Left ventricle myocardium inferior (tissue), 1 donor: ENCODE results near the gene OSER1. TPM values are rescaled to one million over a fixed set of nuclear protein-coding genes. Genes with fewer than 3 reads are reported as not detected.
A peak's percentile ranks its signal among the peaks of the same experiment; 100 is the strongest.

ENCODE experiments used
- DNase-seq: peaks from one replicate; pipeline ENCODE4 v3.0.0-alpha.2; 2020
- H3K27ac ChIP-seq: fragments of 200-600 bp; replicated peaks from 2 replicates; pipeline ENCODE4 v1.8.0; 2021
- H3K27me3 ChIP-seq: fragments of 200-600 bp; 2 replicates; pipeline ENCODE4 v1.8.0; 2021; ENCODE audit warnings: low read depth
- H3K36me3 ChIP-seq: fragments of 200-600 bp; 2 replicates; pipeline ENCODE4 v1.8.0; 2021
- H3K4me1 ChIP-seq: fragments of 200-600 bp; 2 replicates; pipeline ENCODE4 v1.8.0; 2021
- H3K4me3 ChIP-seq: fragments of 200-600 bp; 2 replicates; pipeline ENCODE4 v1.8.0; 2021; ENCODE audit warnings: mild to moderate bottlenecking, moderate library complexity
- H3K9me3 ChIP-seq: fragments of 200-600 bp; replicated peaks from 2 replicates; pipeline ENCODE4 v1.8.0; 2021
- intact Hi-C: fragments of 100-400 bp; cut with micrococcal nuclease; formaldehyde crosslinking; loops from one replicate; pipeline ENCODE4 v1.11.0; 2022
- total RNA-seq: library from RNA; stranded (reverse); fragmentation: NEBNext Ultra II Directional; extraction: Animal tissue kit (Norgen Biotek cat#: 25700); gene quantifications from one replicate; pipeline ENCODE4 v1.2.1, GENCODE V29; 2021
- TF ChIP-seq, protein P1 (sequence below): fragments of 200-600 bp; IDR thresholded peaks from 2 replicates; pipeline ENCODE4 v1.8.0; 2021; ENCODE audit warnings: antibody characterized with exemption, mild to moderate bottlenecking, borderline replicate concordance
- donor health status: DM: no; HTN: yes; CAD: no; lungs with severe emphysema.

OSER1 gene
- total RNA-seq, 1 donor from 2014 or later: 34.0 TPM

DNA sequence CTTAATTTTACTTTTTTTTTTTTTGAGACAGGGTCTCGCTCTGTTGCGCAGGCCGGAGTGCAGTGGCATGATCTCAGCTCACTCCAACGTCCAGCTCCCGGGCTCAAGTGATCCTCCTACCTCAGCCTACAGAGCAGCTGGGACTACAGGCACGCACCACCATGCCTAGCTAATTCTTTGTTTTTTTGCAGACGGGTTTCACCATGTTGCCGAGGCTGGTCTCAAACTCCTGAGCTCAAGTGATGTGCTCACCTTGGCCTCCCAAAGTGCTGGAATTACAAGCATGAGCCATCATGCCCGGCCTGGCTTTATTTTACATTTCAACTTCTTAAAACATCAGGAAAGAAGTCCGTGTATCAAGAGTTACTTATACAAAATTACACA, 5.7 kb downstream of the OSER1 start:
- intact Hi-C loops: no loop called here

DNA sequence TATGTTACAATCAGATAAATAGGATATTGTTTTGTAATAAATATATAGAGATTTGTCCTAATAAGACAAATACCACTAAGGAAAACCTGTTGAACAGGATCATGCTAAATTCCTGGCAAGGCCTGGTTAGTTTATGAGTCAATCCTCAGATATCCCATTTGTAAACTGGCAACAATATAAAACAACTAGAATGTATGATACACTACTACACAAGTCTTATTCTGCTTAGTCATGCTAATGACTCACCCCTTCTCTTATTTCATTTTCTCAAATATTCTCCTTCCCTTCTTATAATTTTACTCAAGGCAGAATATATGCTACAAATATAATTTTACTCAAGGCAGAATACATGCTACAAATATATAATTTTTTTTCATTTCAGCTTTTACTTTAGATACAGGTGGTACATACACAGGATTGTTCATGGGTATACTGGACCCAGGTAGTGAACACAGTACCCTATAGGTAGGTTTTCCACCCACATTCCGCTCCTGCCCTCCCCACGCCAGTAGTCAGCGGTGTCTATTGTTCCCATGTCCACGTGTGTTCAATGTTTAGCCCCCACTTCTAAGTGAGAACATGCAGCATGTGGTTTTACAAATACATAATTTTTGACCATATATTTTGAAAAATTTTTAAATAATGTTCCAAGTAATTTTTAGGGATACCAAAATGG, 6.3 kb downstream of the OSER1 start:
- Histone ChIP-seq H3K4me1 (peaks cover 97% of the 10 kb centered on the region), H3K4me3 (no peak overlapping the region)
- intact Hi-C loops: no loop called here

More for the DNA sequence above, 5.7 kb downstream of the OSER1 start:
- Histone ChIP-seq H3K4me3 (no peak overlapping the region), H3K9me3 (no peaks in the 10 kb centered on the region), H3K4me1 (peaks cover 97% of the 10 kb centered on the region), H3K36me3 (peaks cover 50% of the 10 kb centered on the region), H3K27me3 (no peaks in the 10 kb centered on the region), H3K27ac (peak overlapping the region; percentile 96)
- no peak for DNase-seq
- TF ChIP-seq, protein P1, sequence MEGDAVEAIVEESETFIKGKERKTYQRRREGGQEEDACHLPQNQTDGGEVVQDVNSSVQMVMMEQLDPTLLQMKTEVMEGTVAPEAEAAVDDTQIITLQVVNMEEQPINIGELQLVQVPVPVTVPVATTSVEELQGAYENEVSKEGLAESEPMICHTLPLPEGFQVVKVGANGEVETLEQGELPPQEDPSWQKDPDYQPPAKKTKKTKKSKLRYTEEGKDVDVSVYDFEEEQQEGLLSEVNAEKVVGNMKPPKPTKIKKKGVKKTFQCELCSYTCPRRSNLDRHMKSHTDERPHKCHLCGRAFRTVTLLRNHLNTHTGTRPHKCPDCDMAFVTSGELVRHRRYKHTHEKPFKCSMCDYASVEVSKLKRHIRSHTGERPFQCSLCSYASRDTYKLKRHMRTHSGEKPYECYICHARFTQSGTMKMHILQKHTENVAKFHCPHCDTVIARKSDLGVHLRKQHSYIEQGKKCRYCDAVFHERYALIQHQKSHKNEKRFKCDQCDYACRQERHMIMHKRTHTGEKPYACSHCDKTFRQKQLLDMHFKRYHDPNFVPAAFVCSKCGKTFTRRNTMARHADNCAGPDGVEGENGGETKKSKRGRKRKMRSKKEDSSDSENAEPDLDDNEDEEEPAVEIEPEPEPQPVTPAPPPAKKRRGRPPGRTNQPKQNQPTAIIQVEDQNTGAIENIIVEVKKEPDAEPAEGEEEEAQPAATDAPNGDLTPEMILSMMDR: no peak

DNA sequence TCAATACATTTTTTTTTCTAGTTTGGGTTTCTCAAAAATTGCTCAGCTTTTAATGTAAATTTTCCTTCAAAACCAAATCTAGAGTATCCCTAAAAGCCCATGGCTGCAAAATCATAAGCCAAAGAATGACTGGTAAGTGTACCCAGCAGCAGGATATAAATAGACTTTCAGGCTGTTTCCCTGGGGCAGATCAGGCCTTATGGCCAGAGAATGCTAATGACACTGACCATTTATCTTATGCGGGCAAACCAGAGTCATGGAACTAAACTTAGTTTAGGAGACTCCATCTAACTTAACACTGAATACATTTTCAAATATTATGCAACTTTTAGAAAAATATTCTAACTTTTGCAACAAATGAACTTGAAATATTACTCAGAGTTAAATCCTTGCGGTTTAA, 7.4 kb downstream of the OSER1 start:
- no peak overlapping the region for H3K4me3 ChIP-seq
- no peaks in the 10 kb centered on the region for H3K9me3 ChIP-seq
- peak overlapping the region; percentile 96 for H3K27ac ChIP-seq
- peaks cover 66% of the 10 kb centered on the region for H3K36me3 ChIP-seq
- TF ChIP-seq, protein P1: no peak
- no peak for DNase-seq
- H3K4me1 ChIP-seq: peaks cover 90% of the 10 kb centered on the region
- intact Hi-C loops: no loop called here
- H3K27me3 ChIP-seq: no peaks in the 10 kb centered on the region

More for the DNA sequence above, 6.3 kb downstream of the OSER1 start:
- Histone ChIP-seq H3K27ac (peak overlapping the region; percentile 96), H3K27me3 (no peaks in the 10 kb centered on the region), H3K36me3 (peaks cover 55% of the 10 kb centered on the region), H3K9me3 (no peaks in the 10 kb centered on the region)
- TF ChIP-seq, protein P1: no peak
- DNase-seq: no peak

DNA sequence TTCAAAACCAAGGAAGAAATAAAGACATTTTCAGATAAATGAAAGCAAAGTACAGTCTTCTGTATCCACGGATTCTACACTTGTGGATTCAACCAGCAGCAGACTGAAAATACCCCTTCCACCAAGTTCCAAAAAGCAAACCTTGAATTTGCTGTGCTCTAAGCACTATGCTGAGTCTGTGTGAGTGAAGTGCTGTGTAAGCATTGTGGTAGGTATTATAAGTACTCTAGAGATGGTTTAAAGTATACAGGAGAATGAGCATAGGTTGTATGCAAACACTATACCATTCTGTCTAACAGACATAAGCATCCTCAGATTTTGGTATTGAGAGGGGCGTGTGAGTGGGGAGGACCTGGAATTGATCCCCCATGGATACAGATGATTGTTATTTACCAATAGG, 9.6 kb downstream of the OSER1 start:
- intact Hi-C loops: no loop called here
- TF ChIP-seq, protein P1: no peak
- Histone ChIP-seq H3K36me3 (peaks cover 80% of the 10 kb centered on the region), H3K9me3 (no peaks in the 10 kb centered on the region), H3K27me3 (no peaks in the 10 kb centered on the region), H3K4me3 (no peak overlapping the region), H3K4me1 (peaks cover 68% of the 10 kb centered on the region), H3K27ac (peak overlapping the region; percentile 96)
- DNase-seq: no peak

DNA sequence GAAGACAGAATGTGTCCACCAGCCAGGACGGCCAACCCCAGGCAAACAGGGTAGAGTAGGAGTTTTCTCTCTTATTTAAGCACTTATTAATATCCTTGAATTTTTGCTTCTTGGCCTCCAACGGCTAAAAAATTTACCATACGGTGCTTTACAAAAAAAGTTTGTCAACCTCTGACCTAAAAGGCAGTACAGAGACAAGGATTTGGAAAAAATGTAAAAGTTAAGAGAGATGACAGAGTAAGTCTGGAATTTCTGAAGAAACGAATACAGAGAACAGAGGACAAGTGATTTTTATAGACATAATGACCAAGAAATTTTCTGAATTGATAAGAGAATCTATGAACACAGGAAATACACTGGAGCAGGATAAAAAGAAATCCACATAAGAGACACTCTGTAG, 10.2 kb downstream of the OSER1 start:
- peaks cover 82% of the 10 kb centered on the region for H3K36me3 ChIP-seq
- H3K4me3 ChIP-seq: no peak overlapping the region
- intact Hi-C loops: no loop called here
- peaks cover 63% of the 10 kb centered on the region for H3K4me1 ChIP-seq
- H3K27me3 ChIP-seq: no peaks in the 10 kb centered on the region
- DNase-seq: no peak
- no peaks in the 10 kb centered on the region for H3K9me3 ChIP-seq
- TF ChIP-seq, protein P1: no peak
- H3K27ac ChIP-seq: peak overlapping the region; percentile 96
